ENCODE results near the gene SLC9A5.

GRCh38 chr16:67286441-67287235 lies 37.9 kb downstream of the SLC9A5 start:
- TF ChIP-seq CTCF (IDR thresholded peaks at IDR 0.05; ENCODE audit: low read depth, low read length) (no peak), EZH2phosphoT487 (IDR thresholded peaks at IDR 0.05; ENCODE audit: low read depth) (no peak)
